ENCODE data around the gene IL12RB1. TPM values are rescaled to one million over a fixed set of nuclear protein-coding genes. Genes with fewer than 3 reads are reported as not detected.

The IL12RB1 gene
- total and polyA plus RNA-seq, 2 donors (not counting 3 experiments of a cell fraction or from before 2014, with no cell fraction given) = not detected

DNA sequence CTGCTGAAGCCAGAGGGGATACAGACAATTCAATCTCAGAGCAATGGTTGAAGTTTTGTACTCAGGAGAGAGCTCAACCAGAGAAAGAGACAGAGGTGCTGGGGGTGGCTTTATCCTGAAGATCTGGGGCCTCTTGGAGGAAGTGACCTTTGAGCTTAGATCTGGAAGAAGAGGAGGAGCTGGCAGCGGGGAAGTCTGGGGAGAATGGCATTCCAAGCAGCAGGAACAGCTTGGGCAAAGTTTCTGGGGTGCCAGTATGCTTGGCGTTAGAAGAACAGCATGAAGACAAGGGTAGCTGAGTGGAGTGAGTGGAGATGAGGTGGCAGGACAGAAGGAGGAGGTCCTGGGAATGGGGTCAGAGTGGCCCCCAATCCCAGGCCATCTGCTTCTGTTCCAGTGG is 22.2 kb upstream of the IL12RB1 start:
- Histone ChIP-seq H3K9me1 (replicated peaks; ENCODE audit: control insufficient read depth, extremely low read depth, insufficient read depth, low read length) (no peaks in the 10 kb centered on the region), H3K27me3 (ENCODE audit: control insufficient read depth in 2 of 2, insufficient read depth in 2 of 2, low read length in 2 of 2) (peaks cover 0 to 7% of the 10 kb centered on the region in 2 experiments), H3K9me3 (replicated peaks; ENCODE audit: control insufficient read depth, insufficient read depth, low read length) (no peaks in the 10 kb centered on the region), H2AFZ (ENCODE audit: low read depth, low read length) (no peak overlapping the region), H3K4me2 (ENCODE audit: insufficient read depth, low read length) (no peak overlapping the region), H3K36me3 (ENCODE audit: control insufficient read depth in 2 of 2, extremely low read depth in 1 of 2, insufficient read depth in 2 of 2, low read length in 2 of 2) (no peaks in the 10 kb centered on the region), H3K9ac (replicated peaks; ENCODE audit: extremely low read depth, insufficient read depth, low read length) (no peak overlapping the region), H3K4me1 (ENCODE audit: control insufficient read depth, extremely low read depth, insufficient read depth, low read length) (no peaks in the 10 kb centered on the region), H3K27ac (ENCODE audit: insufficient read depth, low read depth, low read length) (no peak overlapping the region), H3K4me3 (replicated peaks in 1 of 3; ENCODE audit: insufficient read depth in 1 of 3, low read depth in 1 of 3, low read length in 3 of 3) (no peak overlapping the region), H3K79me2 (ENCODE audit: control insufficient read depth, insufficient read depth, low read length) (no peaks in the 10 kb centered on the region), H4K20me1 (replicated peaks; ENCODE audit: control insufficient read depth, extremely low read depth, insufficient read depth, low read length) (no peaks in the 10 kb centered on the region)
- CTCF ChIA-PET = interaction anchor here (1.2 to 6.4 kb wide), 6 partner anchors 13 to 171 kb away, joined by 3 to 138 read pairs (median 4); no protein-coding TSS in a partner anchor
- BruUV-seq (replicated peaks) = no TSS peak
- TF ChIP-seq MYC (IDR thresholded peaks at IDR 0.05; ENCODE audit: low read depth, low read length) = no peak
- no peak for TF ChIP-seq GATA2 (IDR thresholded peaks at IDR 0.05; ENCODE audit: insufficient read depth, insufficient read length, low read depth, low read length)
- TF ChIP-seq, protein P1, sequence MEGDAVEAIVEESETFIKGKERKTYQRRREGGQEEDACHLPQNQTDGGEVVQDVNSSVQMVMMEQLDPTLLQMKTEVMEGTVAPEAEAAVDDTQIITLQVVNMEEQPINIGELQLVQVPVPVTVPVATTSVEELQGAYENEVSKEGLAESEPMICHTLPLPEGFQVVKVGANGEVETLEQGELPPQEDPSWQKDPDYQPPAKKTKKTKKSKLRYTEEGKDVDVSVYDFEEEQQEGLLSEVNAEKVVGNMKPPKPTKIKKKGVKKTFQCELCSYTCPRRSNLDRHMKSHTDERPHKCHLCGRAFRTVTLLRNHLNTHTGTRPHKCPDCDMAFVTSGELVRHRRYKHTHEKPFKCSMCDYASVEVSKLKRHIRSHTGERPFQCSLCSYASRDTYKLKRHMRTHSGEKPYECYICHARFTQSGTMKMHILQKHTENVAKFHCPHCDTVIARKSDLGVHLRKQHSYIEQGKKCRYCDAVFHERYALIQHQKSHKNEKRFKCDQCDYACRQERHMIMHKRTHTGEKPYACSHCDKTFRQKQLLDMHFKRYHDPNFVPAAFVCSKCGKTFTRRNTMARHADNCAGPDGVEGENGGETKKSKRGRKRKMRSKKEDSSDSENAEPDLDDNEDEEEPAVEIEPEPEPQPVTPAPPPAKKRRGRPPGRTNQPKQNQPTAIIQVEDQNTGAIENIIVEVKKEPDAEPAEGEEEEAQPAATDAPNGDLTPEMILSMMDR (IDR thresholded peaks at IDR 0.05; ENCODE audit: extremely low read depth in 1 of 2, insufficient read depth in 1 of 2, low read depth in 1 of 2, low read length in 2 of 2) = no peak
- TF ChIP-seq POLR2AphosphoS5 (IDR thresholded peaks at IDR 0.05; ENCODE audit: insufficient read depth, low read depth, low read length) = no peak
- no peak for TF ChIP-seq JUN (IDR thresholded peaks at IDR 0.05; ENCODE audit: borderline replicate concordance, insufficient read depth, insufficient read length, low read depth)
- TF ChIP-seq FOS (IDR thresholded peaks at IDR 0.05; ENCODE audit: borderline replicate concordance, insufficient read depth, low read length) = no peak
- DNase-seq (ENCODE audit: low read depth, low spot score) (no peak), FAIRE-seq (no peak)
- intact Hi-C loops (cut with micrococcal nuclease) = no loop called here
- POLR2A ChIA-PET = no interaction called here
- dilution Hi-C loops (cut with MboI; ENCODE audit: extremely low pct_ligation_motif_present, low sequenced_read_pairs) = no loop called here

Measured in endothelial cell of umbilical vein (primary cell).